IMR-90 (cell line): Measurements from ENCODE around the gene GFAP. TPM values are rescaled to one million over a fixed set of nuclear protein-coding genes. Genes with fewer than 3 reads are reported as not detected.

Experiments
- ATAC-seq: fragments of 200-7000 bp; cut with Tn5 transposase; 2 replicates; pipeline ENCODE4 v1.9.1; 2020; ENCODE audit warnings: low read depth, mild to moderate bottlenecking, moderate library complexity
- BruUV-seq: library from RNA; stranded (reverse); fragments of 400-500 nt; replicated peaks from 2 replicates; lab custom pipeline; 2021; lab: Mats Ljungman, UMichigan
- CTCF ChIA-PET: fragments of 300-600 bp; formaldehyde crosslinking; extraction: SDS; loops from one replicate; lab custom pipeline; 2021; ENCODE audit warnings: antibody characterized with exemption; lab: Yijun Ruan, JAX
- POLR2A ChIA-PET: fragments of 300-600 bp; sonication (Branson Sonifier 250); formaldehyde crosslinking; loops from one replicate; lab custom pipeline; 2022; ENCODE audit warnings: antibody characterized with exemption; ENCODE audit not compliant: unreplicated experiment; lab: Charles Lee
- DNase-seq: peaks from one replicate; pipeline ENCODE4 v3.0.0; 2013
- H2AFZ ChIP-seq: replicated peaks from 2 replicates; pipeline ENCODE3; 2013; ENCODE audit warnings: low read length, mild to moderate bottlenecking; ENCODE audit not compliant: poor library complexity
- H2AK5ac ChIP-seq: 2 replicates; pipeline ENCODE4 v1.6.1; 2013; ENCODE audit warnings: low read depth, low read length, inconsistent platforms
- H2AK9ac ChIP-seq: replicated peaks from 2 replicates; pipeline ENCODE3; 2013; ENCODE audit warnings: mild to moderate bottlenecking, low read depth, low read length, moderate library complexity; ENCODE audit not compliant: poor library complexity
- H2BK120ac ChIP-seq: 2 replicates; pipeline ENCODE4 v1.6.1; 2013; ENCODE audit warnings: low read depth, low read length, inconsistent platforms
- H2BK15ac ChIP-seq: 3 replicates; pipeline ENCODE4 v1.6.1; 2013; ENCODE audit warnings: low read depth, low read length, inconsistent platforms
- H2BK20ac ChIP-seq: 2 replicates; pipeline ENCODE4 v1.6.1; 2013; ENCODE audit warnings: low read depth, mild to moderate bottlenecking, inconsistent platforms, low read length, moderate library complexity
- H2BK5ac ChIP-seq: 2 replicates; pipeline ENCODE4 v1.6.1; 2013; ENCODE audit warnings: mild to moderate bottlenecking, low read depth, low read length, inconsistent platforms; ENCODE audit not compliant: poor library complexity, severe bottlenecking
- H3K14ac ChIP-seq: replicated peaks from 2 replicates; pipeline ENCODE4 v1.6.1; 2013; ENCODE audit warnings: low read depth, low read length, inconsistent platforms
- H3K18ac ChIP-seq: 2 replicates; pipeline ENCODE4 v1.6.1; 2013; ENCODE audit warnings: low read depth, low read length, control low read depth
- H3K23ac ChIP-seq: 2 replicates; pipeline ENCODE4 v1.6.1; 2013; ENCODE audit warnings: low read depth, low read length, inconsistent platforms
- H3K27ac ChIP-seq: 2 replicates; pipeline ENCODE4 v1.5.1; 2013; ENCODE audit warnings: mild to moderate bottlenecking, control low read depth, low read length; ENCODE audit not compliant: insufficient read depth
- H3K27me3 ChIP-seq: 2 replicates; pipeline ENCODE4 v1.6.1; 2013; ENCODE audit warnings: low read length; ENCODE audit not compliant: control insufficient read depth, insufficient read depth
- H3K36me3 ChIP-seq: 2 replicates; pipeline ENCODE4 v1.6.1; 2013; ENCODE audit warnings: low read length, mixed read lengths; ENCODE audit not compliant: control insufficient read depth, insufficient read depth
- H3K4ac ChIP-seq: 2 replicates; pipeline ENCODE4 v1.6.1; 2013; ENCODE audit warnings: low read depth, low read length, inconsistent platforms
- H3K4me1 ChIP-seq: 2 replicates; pipeline ENCODE4 v1.6.1; 2013; ENCODE audit warnings: low read length, mixed read lengths; ENCODE audit not compliant: control insufficient read depth, insufficient read depth
- H3K4me2 ChIP-seq: 2 replicates; pipeline ENCODE4 v1.6.1; 2013; ENCODE audit warnings: low read depth, mild to moderate bottlenecking, control low read depth, low read length, moderate library complexity
- H3K4me3 ChIP-seq: 2 replicates; pipeline ENCODE4 v1.5.1; 2013; ENCODE audit warnings: low read depth, mild to moderate bottlenecking, control low read depth, low read length, moderate library complexity; ENCODE audit not compliant: insufficient read depth
- H3K56ac ChIP-seq: 2 replicates; pipeline ENCODE4 v1.6.1; 2013; ENCODE audit warnings: low read length, inconsistent platforms; ENCODE audit not compliant: insufficient read depth; ENCODE audit errors: extremely low read depth
- H3K79me1 ChIP-seq, 2 experiments: 2 replicates each; pipeline ENCODE4 v1.6.1; 2013; ENCODE audit warnings: low read length in 2 of 2, inconsistent platforms in 1 of 2, low read depth in 1 of 2
- H3K9ac ChIP-seq: 2 replicates; pipeline ENCODE4 v1.6.1; 2013; ENCODE audit warnings: low read depth, low read length, control low read depth
- H3K9me1 ChIP-seq: 2 replicates; pipeline ENCODE4 v1.6.1; 2013; ENCODE audit warnings: low read length, inconsistent platforms; ENCODE audit not compliant: insufficient read depth
- H3K9me3 ChIP-seq: 2 replicates; pipeline ENCODE4 v1.6.1; 2013; ENCODE audit warnings: low read length; ENCODE audit not compliant: control insufficient read depth, insufficient read depth
- H4K20me1 ChIP-seq: 2 replicates; pipeline ENCODE4 v1.6.1; 2013; ENCODE audit warnings: low read length, inconsistent platforms; ENCODE audit not compliant: insufficient read depth
- H4K5ac ChIP-seq: 2 replicates; pipeline ENCODE4 v1.6.1; 2013; ENCODE audit warnings: mild to moderate bottlenecking, low read depth, low read length, control low read depth
- H4K8ac ChIP-seq, 2 experiments: 2 replicates each; pipeline ENCODE4 v1.6.1; 2013; ENCODE audit warnings: low read depth in 2 of 2, low read length in 2 of 2, control low read depth in 1 of 2, inconsistent platforms in 1 of 2
- H4K91ac ChIP-seq: 2 replicates; pipeline ENCODE4 v1.6.1; 2013; ENCODE audit warnings: low read depth, low read length, inconsistent platforms; ENCODE audit not compliant: insufficient read depth
- BHLHE40 ChIP-seq: fragments of 150-350 bp; IDR thresholded peaks from 2 replicates; pipeline ENCODE4 v1.6.1; 2016; ENCODE audit warnings: mild to moderate bottlenecking, low read depth, low read length
- CEBPB ChIP-seq: IDR thresholded peaks from 2 replicates; pipeline ENCODE4 v1.6.1; 2012; ENCODE audit warnings: low read depth, low read length, improper control_type of control experiment
- CHD1 ChIP-seq: IDR thresholded peaks from 2 replicates; pipeline ENCODE4 v1.6.1; 2012; ENCODE audit warnings: low read depth, low read length, improper control_type of control experiment
- CTCF ChIP-seq: conservative IDR thresholded peaks from 2 replicates; pipeline ENCODE4 v1.5.1; 2012; ENCODE audit warnings: mild to moderate bottlenecking, low read depth, low read length, improper control_type of control experiment
- FOS ChIP-seq: fragments of 150-350 bp; IDR thresholded peaks from 2 replicates; pipeline ENCODE4 v1.6.1; 2016; ENCODE audit warnings: low read depth, low read length
- MAFK ChIP-seq: IDR thresholded peaks from 2 replicates; pipeline ENCODE4 v1.6.1; 2012; ENCODE audit warnings: low read depth, low read length, improper control_type of control experiment
- MAZ ChIP-seq: IDR thresholded peaks from 2 replicates; pipeline ENCODE4 v1.6.1; 2012; ENCODE audit warnings: low read depth, mild to moderate bottlenecking, low read length, improper control_type of control experiment, moderate library complexity, borderline replicate concordance
- MXI1 ChIP-seq: IDR thresholded peaks from 2 replicates; pipeline ENCODE4 v1.6.1; 2012; ENCODE audit warnings: low read depth, mild to moderate bottlenecking, low read length, moderate library complexity, borderline replicate concordance
- NFE2L2 ChIP-seq: fragments of 150-350 bp; IDR thresholded peaks from 2 replicates; pipeline ENCODE4 v1.6.1; 2016; ENCODE audit warnings: low read depth, mild to moderate bottlenecking, low read length
- POLR2A ChIP-seq: IDR thresholded peaks from 2 replicates; pipeline ENCODE4 v1.6.1; 2012; ENCODE audit warnings: mild to moderate bottlenecking, low read depth, low read length
- RAD21 ChIP-seq: IDR thresholded peaks from 2 replicates; pipeline ENCODE4 v1.6.1; 2012; ENCODE audit warnings: low read length, improper control_type of control experiment
- RCOR1 ChIP-seq: IDR thresholded peaks from 2 replicates; pipeline ENCODE4 v1.6.1; 2012; ENCODE audit warnings: mild to moderate bottlenecking, low read length, improper control_type of control experiment; ENCODE audit not compliant: insufficient replicate concordance
- RFX5 ChIP-seq: IDR thresholded peaks from 2 replicates; pipeline ENCODE4 v1.8.0; 2012; ENCODE audit warnings: low read depth, mild to moderate bottlenecking, low read length, moderate library complexity
- SMC3 ChIP-seq: fragments of 150-350 bp; IDR thresholded peaks from 2 replicates; pipeline ENCODE4 v1.6.1; 2016; ENCODE audit warnings: low read depth, mild to moderate bottlenecking, antibody characterized with exemption, low read length, moderate library complexity
- USF2 ChIP-seq: fragments of 150-350 bp; IDR thresholded peaks from 2 replicates; pipeline ENCODE4 v1.6.1; 2017; ENCODE audit warnings: mild to moderate bottlenecking, antibody characterized with exemption, low read length, low read depth
- WGBS, 2 experiments: methylation state at CpG; one replicate each; pipeline versions ENCODE4 v1.1.5 to v1.1.7; 2013; ENCODE audit warnings: missing lambda C conversion rate in 2 of 2; ENCODE audit not compliant: insufficient read length in 1 of 2; ENCODE audit errors: extremely low coverage in 2 of 2; 5-methylcytosine and 5-hydroxymethylcytosine counted together
- dilution Hi-C: fragments of 300-500 bp; cut with HindIII; formaldehyde crosslinking; loops from one replicate; pipeline ENCODE4 v1.14.3; 2018; ENCODE audit warnings: low sequenced_read_pairs; ENCODE audit not compliant: unreplicated experiment
- in situ Hi-C: fragments of 300-500 bp; cut with MboI; formaldehyde crosslinking; loops from 3 replicates; pipeline ENCODE4 v1.14.3; 2019; ENCODE audit warnings: low sequenced_read_pairs, inconsistent platforms, mixed read lengths
- intact Hi-C: fragments of 100-400 bp; cut with micrococcal nuclease; formaldehyde crosslinking; loops from 2 replicates; pipeline ENCODE4 v1.10.0; 2022
- polyA plus RNA-seq, 3 experiments: library from polyadenylated mRNA; depleted of rRNA; stranded (reverse); fragments of >200 nt; gene quantifications; 2 replicates each; pipeline ENCODE4 v1.2.3, GENCODE V29; 2012; ENCODE audit warnings: low replicate concordance in 1 of 3
- total RNA-seq: library from RNA; depleted of rRNA; stranded (reverse); fragments of >200 nt; gene quantifications from 2 replicates; pipeline ENCODE4 v1.2.3, GENCODE V29; 2012
- TF ChIP-seq, protein P1 (sequence below): fragments of 150-350 bp; IDR thresholded peaks from 2 replicates; pipeline ENCODE4 v1.6.1; 2016; ENCODE audit warnings: low read depth, mild to moderate bottlenecking, low read length, moderate library complexity, borderline replicate concordance

The GFAP gene
- total and polyA plus RNA-seq, 2 of the 4 experiments (the other 2 are of a cell fraction): 0.18 to 0.19 TPM

- no peak overlapping the region for H3K4me3 ChIP-seq
- no peaks in the 10 kb centered on the region for H3K27me3 ChIP-seq
- in situ Hi-C loops (no loop called here), intact Hi-C loops (no loop called here), dilution Hi-C loops (no loop called here)
- H3K18ac ChIP-seq: no peak overlapping the region
- H4K20me1 ChIP-seq: no peaks in the 10 kb centered on the region
- H3K9me1 ChIP-seq: no peaks in the 10 kb centered on the region
- WGBS, 2 experiments: no CpG with 5 or more reads among the region's 6 CpGs
- H2BK20ac ChIP-seq: no peak overlapping the region
- H3K79me1 ChIP-seq: peaks cover 0 to 11% of the 10 kb centered on the region in 2 experiments; a peak in 2 of 4 replicates
- H2BK15ac ChIP-seq: no peak overlapping the region
- H3K4ac ChIP-seq: no peak overlapping the region
- H2AK5ac ChIP-seq: no peak overlapping the region
- no peaks in the 10 kb centered on the region for H3K4me1 ChIP-seq
- DNase-seq (no peak), ATAC-seq (no peak)
- H3K36me3 ChIP-seq: peaks cover 51% of the 10 kb centered on the region
- no peak overlapping the region for H3K14ac ChIP-seq
- no peak overlapping the region for H4K91ac ChIP-seq
- H3K27ac ChIP-seq: no peak overlapping the region
- H2AFZ ChIP-seq: no peak overlapping the region
- no peak overlapping the region for H4K8ac ChIP-seq
- POLR2A ChIA-PET: no interaction called here
- BruUV-seq: no TSS peak
- H2BK120ac ChIP-seq: no peak overlapping the region
- CTCF ChIA-PET: interaction anchor here (1.4 to 2.7 kb wide), 4 partner anchors 10 to 104 kb away, joined by 5 to 18 read pairs (median 13); no protein-coding TSS in a partner anchor
- TF ChIP-seq CHD1: no peak
- TF ChIP-seq BHLHE40: no peak
- TF ChIP-seq USF2: no peak
- no peak for TF ChIP-seq CEBPB
- no peak for TF ChIP-seq RAD21
- TF ChIP-seq POLR2A: no peak
- no peak for TF ChIP-seq RFX5
- no peak for TF ChIP-seq MAZ
- TF ChIP-seq, protein P1, sequence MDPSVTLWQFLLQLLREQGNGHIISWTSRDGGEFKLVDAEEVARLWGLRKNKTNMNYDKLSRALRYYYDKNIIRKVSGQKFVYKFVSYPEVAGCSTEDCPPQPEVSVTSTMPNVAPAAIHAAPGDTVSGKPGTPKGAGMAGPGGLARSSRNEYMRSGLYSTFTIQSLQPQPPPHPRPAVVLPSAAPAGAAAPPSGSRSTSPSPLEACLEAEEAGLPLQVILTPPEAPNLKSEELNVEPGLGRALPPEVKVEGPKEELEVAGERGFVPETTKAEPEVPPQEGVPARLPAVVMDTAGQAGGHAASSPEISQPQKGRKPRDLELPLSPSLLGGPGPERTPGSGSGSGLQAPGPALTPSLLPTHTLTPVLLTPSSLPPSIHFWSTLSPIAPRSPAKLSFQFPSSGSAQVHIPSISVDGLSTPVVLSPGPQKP: no peak
- TF ChIP-seq RCOR1: no peak
- TF ChIP-seq CTCF: no peak
- no peak for TF ChIP-seq MXI1
- no peak for TF ChIP-seq FOS
- no peak for TF ChIP-seq NFE2L2
- no peak for TF ChIP-seq MAFK
- TF ChIP-seq SMC3: no peak
- no peak overlapping the region for H2BK5ac ChIP-seq
- H3K9me3 ChIP-seq: no peaks in the 10 kb centered on the region
- no peak overlapping the region for H3K56ac ChIP-seq
- no peak overlapping the region for H3K4me2 ChIP-seq
- H3K23ac ChIP-seq: no peak overlapping the region
- no peak overlapping the region for H3K9ac ChIP-seq
- no peak overlapping the region for H4K5ac ChIP-seq
- H2AK9ac ChIP-seq: no peak overlapping the region
Observed at GRCh38 chr17:44879376-44879775, 35.9 kb downstream of the GFAP start.
